Sigmoid colon (tissue), 4 donors: ENCODE measurements around the gene HSD17B8.

ENCODE experiments used
- EP300 ChIP-seq, 4 donors: sonication (generic); formaldehyde crosslinking; IDR thresholded peaks; one replicate each; pipeline ENCODE4 v1.6.1; 2017; ENCODE audit warnings: antibody characterized with exemption in 4 of 4
- POLR2A ChIP-seq, 2 donors: fragments of 450-650 bp; IDR thresholded peaks; one replicate each; pipeline ENCODE4 v1.6.1; 2016; ENCODE audit warnings: antibody characterized with exemption in 2 of 2, mild to moderate bottlenecking in 2 of 2, moderate library complexity in 2 of 2

DNA sequence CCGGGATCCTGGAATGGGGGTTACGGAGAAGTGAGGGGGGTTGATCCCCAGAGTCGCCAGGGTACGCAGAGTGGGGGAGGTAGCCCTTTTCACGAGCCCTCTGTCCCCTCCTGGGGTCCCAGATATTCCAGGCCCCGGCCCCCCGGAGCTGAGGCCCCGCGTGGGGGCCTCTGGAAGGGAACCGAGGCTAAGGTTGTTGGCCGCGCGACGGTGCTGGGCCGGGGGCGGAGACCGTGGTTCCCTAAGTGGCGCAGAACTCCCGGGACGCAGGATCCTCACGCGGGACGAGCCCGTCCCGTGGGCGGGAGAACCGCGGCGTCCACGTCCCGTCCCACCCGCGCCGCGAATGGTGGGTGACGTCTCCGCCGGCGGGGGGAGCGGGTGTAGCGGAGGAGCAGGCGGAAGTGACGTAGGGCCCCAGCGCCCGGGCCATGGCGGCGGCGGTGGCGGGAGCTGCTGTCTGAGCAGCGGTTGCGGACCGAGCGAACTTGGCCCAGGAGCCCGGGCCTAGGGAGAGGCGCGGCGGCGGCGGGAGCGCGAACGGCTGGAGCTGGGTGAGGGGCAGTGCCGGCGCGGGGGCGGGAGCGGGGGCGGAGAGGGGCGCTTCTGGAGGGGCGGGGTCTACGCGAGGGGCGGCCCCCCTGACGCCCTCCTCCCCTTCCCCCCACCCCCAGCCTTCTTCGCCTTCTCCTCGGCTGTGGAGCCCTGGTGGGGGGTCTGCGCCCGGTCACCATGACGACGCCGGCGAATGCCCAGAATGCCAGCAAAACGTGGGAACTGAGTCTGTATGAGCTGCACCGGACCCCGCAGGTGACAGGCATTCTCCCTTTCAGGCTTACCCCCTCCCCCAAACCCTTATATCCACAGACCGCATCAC is 3.9 kb downstream of the HSD17B8 start, which contains the start of gene RING1:
- TF ChIP-seq EP300 (IDR thresholded peaks at IDR 0.05) (peak in 1 of 4 donors; percentile 57), POLR2A (IDR thresholded peaks at IDR 0.05) (peak; percentile 99)
